Measurements from ENCODE around the gene RGS16.

Gene RGS16

DNA sequence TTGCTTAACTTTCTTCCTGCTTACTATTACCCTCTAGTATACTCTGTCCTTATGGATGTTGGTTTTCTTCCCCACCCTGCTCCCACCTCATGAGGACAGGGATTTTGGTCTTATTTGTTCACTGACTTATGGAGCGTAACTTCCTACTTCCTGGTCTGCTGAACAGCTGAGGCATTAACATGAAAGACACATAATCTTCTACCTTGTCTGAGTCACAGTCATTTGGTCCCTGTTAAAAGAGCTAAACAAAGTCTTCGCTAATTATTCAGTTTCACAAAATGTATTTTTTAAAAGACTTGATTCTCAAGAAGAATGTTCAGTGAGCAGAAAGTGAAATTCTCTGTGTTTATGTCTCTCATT is 33.6 kb downstream of the RGS16 start:
- DNase-seq = no peak

GRCh38 chr1:182569939-182570610 is 34.1 kb downstream of the RGS16 start:
- DNase-seq = no peak

DNA sequence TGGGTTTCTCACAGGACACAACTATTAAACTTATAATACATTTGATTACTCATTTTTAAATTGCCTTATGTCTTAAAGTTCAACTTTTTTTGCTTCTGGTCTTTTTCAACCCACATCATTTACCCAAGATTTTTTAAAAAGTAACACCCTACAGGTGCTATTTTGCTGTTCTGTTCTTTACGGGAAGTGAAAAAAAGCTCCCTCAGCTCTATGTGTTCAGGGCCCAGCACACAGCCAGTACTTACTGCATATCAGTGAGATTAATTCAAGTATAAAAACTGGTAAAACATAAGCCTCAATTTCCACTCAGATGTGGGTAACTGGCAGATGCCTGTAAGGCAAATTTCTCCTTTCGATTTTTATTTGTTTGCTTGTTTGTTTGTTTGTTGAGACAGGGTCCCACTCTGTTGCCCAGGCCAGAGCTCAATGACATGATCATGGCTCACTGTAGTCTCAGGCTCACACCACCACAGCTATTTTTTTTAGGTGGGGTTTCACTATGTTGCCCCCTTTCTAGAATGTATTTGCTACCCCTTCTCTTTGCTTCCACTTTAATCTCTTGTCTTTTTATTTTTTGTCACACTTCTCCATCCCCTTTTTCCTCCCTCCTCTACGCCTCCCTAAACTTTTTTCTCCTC is 35.4 kb downstream of the RGS16 start:
- no peak for DNase-seq

DNA sequence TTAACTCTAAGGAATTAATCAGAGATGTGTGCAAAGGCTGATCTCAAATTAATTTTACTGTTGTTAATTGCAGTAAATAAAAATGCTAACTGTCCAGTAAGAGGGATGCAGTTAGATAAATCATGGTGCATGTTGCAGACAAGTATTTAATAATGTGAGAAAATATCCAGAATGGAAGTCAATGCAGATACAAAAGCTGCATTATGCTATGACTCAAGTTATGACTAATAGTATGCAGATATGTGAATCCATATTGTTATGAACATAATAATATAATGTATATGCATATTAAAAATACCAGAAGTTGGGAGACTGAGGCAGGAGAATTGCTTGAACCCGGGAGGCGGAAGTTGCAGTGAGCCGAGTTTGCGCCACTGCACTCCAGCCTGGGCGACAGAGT is 36.6 kb downstream of the RGS16 start:
- no peak for DNase-seq

- no peak for DNase-seq
Observed at GRCh38 chr1:182565537-182565936, 38.7 kb downstream of the RGS16 start.

- no peak for DNase-seq
Observed at GRCh38 chr1:182564406-182565004, 39.7 kb downstream of the RGS16 start.

DNA sequence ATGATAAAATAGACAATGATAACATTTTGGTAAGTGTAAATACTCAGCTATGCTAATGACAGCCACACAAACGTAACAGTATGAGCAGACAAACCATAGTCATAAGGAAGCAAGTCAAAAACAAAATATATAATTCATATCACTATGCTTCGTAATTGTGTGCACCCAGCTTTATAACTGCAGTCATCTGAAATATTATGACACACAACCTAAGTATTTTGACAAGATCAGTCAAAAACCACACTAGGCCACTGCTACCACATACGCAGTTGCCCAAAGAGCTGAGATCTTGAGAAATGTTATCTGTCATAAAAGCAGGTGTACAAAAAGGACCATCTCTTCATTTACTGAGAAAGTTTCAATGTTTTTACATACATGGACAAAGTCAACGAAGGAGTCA is 41.1 kb downstream of the RGS16 start:
- DNase-seq = no peak

- DNase-seq = no peak
Observed at GRCh38 chr1:182561456-182561855, 42.7 kb downstream of the RGS16 start.

GRCh38 chr1:182560392-182560984 is 43.7 kb downstream of the RGS16 start:
- DNase-seq = no peak

- DNase-seq = no peak
Observed at GRCh38 chr1:182556279-182556678, 47.9 kb downstream of the RGS16 start.

DNA sequence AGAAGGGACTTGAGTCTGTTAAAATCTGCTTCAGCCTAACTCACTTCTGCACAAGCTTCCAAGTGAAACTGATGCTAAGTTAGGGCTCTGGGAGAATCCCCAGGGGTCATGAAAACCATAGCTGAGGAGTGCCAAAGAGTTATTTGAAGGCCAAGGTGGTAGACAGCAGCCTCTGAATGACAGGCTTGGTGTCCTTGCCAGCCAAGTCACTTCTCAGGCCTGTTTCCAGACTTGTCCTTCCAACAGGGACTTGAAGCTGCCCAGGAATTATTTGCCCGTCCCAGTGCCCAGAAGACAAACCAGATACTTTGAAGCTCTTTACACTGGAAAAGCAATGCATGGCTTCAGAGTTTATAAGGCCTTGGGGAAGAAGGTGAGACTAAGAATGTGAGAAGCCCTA is 48.7 kb downstream of the RGS16 start:
- no peak for DNase-seq

GRCh38 chr1:182552527-182552926 is 51.7 kb downstream of the RGS16 start:
- DNase-seq = no peak

- DNase-seq = no peak
Observed at GRCh38 chr1:182549811-182550210, 54.4 kb downstream of the RGS16 start.

DNA sequence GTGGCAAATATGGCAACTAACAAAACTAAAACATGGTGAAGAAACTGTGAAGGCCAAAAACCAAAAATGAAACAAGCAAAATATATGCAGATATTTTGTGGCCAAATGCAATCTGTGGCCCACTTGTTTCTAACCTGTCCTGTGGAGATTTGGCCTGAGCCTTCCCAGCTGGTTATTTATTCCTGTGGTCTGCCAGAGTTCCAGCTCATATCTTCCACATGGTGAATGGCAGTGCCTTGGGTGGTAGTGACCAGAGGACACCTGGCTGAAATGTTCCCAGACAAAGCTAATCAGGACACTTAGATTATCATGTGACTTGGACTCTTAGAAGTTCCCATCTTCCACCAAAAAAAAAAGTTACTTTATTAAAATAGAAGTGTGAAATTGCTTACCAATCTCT is 54.8 kb downstream of the RGS16 start:
- DNase-seq = no peak
